ENCODE measurements around the gene MMP28.

Gene MMP28

DNA sequence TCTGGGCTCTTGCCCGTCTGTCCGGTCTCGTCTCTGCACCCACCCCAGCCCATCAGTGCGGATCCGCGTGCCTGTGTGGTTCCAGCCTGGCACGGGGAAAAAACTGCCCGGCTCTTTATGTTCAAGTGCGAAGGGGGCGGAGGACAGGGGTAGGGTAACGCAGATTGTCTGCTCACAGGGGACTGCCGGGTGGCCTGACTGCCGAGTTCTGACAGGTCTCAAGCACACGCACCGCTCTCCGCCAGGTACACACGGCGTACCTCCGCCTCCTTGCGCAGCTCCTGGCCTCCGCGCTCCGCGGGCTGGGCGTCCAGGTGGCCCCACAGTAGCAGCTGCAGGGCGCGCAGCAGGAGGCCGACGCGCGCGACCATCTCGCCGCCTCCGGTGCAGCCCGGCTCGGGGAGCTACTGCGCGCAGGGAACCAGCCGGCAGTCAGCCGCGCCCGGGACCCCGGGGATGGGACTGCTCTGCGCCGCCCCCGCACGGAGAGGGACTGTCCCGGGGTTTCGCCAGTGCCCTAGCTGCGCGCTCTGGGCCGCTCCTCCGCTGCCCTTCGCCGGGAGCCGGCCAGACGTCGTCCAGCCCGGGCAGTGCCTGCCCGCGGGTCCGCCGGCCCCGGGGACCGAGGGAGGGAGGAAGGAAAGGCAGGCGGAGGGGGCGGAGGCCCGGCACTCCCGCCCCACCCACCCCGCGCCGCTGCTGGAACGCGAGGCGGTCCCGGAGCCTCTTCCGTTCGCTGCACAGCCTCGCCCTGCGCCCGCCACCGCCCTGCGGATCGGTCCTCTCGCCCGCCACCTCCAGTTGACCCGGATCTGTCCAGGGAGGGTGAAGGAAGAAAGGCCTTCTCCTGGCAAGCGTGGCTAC is at the start of gene MMP28:
Gene MMP28, minus strand, starts transcription at position 635 of the 864 bp plus-strand sequence. Its CDS starts 264 bp downstream, at position 371.
- no peak for TF ChIP-seq FOXP2 (optimal IDR thresholded peaks at IDR 0.05; ENCODE audit: control extremely low read depth, extremely low read length, insufficient read depth)
- no peak for TF ChIP-seq POLR2AphosphoS5 (IDR thresholded peaks at IDR 0.05; ENCODE audit: borderline replicate concordance, low read depth, low read length)
- no peak for TF ChIP-seq EZH2 (IDR thresholded peaks at IDR 0.05)
- Histone ChIP-seq H3K4me3 (peak within 1 kb of the TSS; percentile 70), H3K9me3 (ENCODE audit: low read depth, low read length) (no peaks in the 10 kb centered on the region), H3K36me3 (ENCODE audit: insufficient read depth, low read length) (no peaks in the 10 kb centered on the region), H3K9ac (ENCODE audit: insufficient read length) (no peak within 1 kb of the TSS), H3K27ac (no peak within 1 kb of the TSS)
- no peak for DNase-seq (ENCODE audit: low read depth, low spot score)

DNA sequence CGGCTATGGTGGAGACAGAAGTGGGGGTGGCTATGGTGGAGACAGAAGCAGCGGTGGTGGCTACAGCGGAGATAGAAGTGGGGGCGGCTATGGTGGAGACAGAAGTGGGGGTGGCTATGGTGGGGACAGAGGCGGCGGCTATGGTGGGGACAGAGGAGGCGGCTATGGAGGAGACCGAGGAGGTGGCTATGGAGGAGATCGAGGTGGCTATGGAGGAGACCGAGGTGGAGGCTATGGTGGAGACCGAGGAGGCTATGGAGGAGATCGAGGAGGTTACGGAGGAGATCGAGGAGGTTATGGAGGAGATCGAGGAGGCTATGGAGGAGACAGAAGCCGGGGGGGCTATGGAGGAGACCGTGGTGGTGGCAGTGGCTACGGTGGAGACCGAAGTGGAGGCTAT is 49.1 kb upstream of the MMP28 start:
- Histone ChIP-seq H3K9ac (ENCODE audit: insufficient read length) (no peak overlapping the region), H3K9me3 (ENCODE audit: low read depth, low read length) (no peaks in the 10 kb centered on the region), H3K36me3 (ENCODE audit: insufficient read depth, low read length) (peaks cover 97% of the 10 kb centered on the region), H3K27ac (no peak overlapping the region), H3K4me3 (no peak overlapping the region)
- no peak for DNase-seq (ENCODE audit: low read depth, low spot score)
- TF ChIP-seq POLR2AphosphoS5 (IDR thresholded peaks at IDR 0.05; ENCODE audit: borderline replicate concordance, low read depth, low read length) (no peak), EZH2 (IDR thresholded peaks at IDR 0.05) (no peak), FOXP2 (optimal IDR thresholded peaks at IDR 0.05; ENCODE audit: control extremely low read depth, extremely low read length, insufficient read depth) (no peak)

- TF ChIP-seq POLR2AphosphoS5 (IDR thresholded peaks at IDR 0.05; ENCODE audit: borderline replicate concordance, low read depth, low read length) = no peak
- no peak for TF ChIP-seq EZH2 (IDR thresholded peaks at IDR 0.05)
- no peak for TF ChIP-seq FOXP2 (optimal IDR thresholded peaks at IDR 0.05; ENCODE audit: control extremely low read depth, extremely low read length, insufficient read depth)
- no peak overlapping the region for H3K4me3 ChIP-seq
- no peak for DNase-seq (ENCODE audit: low read depth, low spot score)
- H3K27ac ChIP-seq = no peak overlapping the region
- peaks cover 93% of the 10 kb centered on the region for H3K36me3 ChIP-seq (ENCODE audit: insufficient read depth, low read length)
- H3K9ac ChIP-seq (ENCODE audit: insufficient read length) = no peak overlapping the region
- H3K9me3 ChIP-seq (ENCODE audit: low read depth, low read length) = no peaks in the 10 kb centered on the region
Observed at GRCh38 chr17:35843698-35844097, 48.3 kb upstream of the MMP28 start.

GRCh38 chr17:35842239-35842638 is 46.8 kb upstream of the MMP28 start:
- TF ChIP-seq FOXP2 (optimal IDR thresholded peaks at IDR 0.05; ENCODE audit: control extremely low read depth, extremely low read length, insufficient read depth) (no peak), POLR2AphosphoS5 (IDR thresholded peaks at IDR 0.05; ENCODE audit: borderline replicate concordance, low read depth, low read length) (no peak), EZH2 (IDR thresholded peaks at IDR 0.05) (no peak)
- Histone ChIP-seq H3K36me3 (ENCODE audit: insufficient read depth, low read length) (peaks cover 93% of the 10 kb centered on the region), H3K9ac (ENCODE audit: insufficient read length) (no peak overlapping the region), H3K9me3 (ENCODE audit: low read depth, low read length) (no peaks in the 10 kb centered on the region), H3K4me3 (no peak overlapping the region), H3K27ac (no peak overlapping the region)
- DNase-seq (ENCODE audit: low read depth, low spot score) = no peak

GRCh38 chr17:35841505-35841904 is 46.1 kb upstream of the MMP28 start:
- no peak for DNase-seq (ENCODE audit: low read depth, low spot score)
- no peaks in the 10 kb centered on the region for H3K9me3 ChIP-seq (ENCODE audit: low read depth, low read length)
- no peak overlapping the region for H3K4me3 ChIP-seq
- H3K36me3 ChIP-seq (ENCODE audit: insufficient read depth, low read length) = peaks cover 93% of the 10 kb centered on the region
- TF ChIP-seq FOXP2 (optimal IDR thresholded peaks at IDR 0.05; ENCODE audit: control extremely low read depth, extremely low read length, insufficient read depth) (no peak), POLR2AphosphoS5 (IDR thresholded peaks at IDR 0.05; ENCODE audit: borderline replicate concordance, low read depth, low read length) (no peak), EZH2 (IDR thresholded peaks at IDR 0.05) (no peak)
- H3K9ac ChIP-seq (ENCODE audit: insufficient read length) = no peak overlapping the region
- H3K27ac ChIP-seq = no peak overlapping the region

- no peak for DNase-seq (ENCODE audit: low read depth, low spot score)
- H3K27ac ChIP-seq = no peak overlapping the region
- peaks cover 93% of the 10 kb centered on the region for H3K36me3 ChIP-seq (ENCODE audit: insufficient read depth, low read length)
- TF ChIP-seq FOXP2 (optimal IDR thresholded peaks at IDR 0.05; ENCODE audit: control extremely low read depth, extremely low read length, insufficient read depth) (no peak), POLR2AphosphoS5 (IDR thresholded peaks at IDR 0.05; ENCODE audit: borderline replicate concordance, low read depth, low read length) (no peak), EZH2 (IDR thresholded peaks at IDR 0.05) (no peak)
- no peak overlapping the region for H3K9ac ChIP-seq (ENCODE audit: insufficient read length)
- H3K9me3 ChIP-seq (ENCODE audit: low read depth, low read length) = no peaks in the 10 kb centered on the region
- H3K4me3 ChIP-seq = no peak overlapping the region
Observed at GRCh38 chr17:35841101-35841500, 45.7 kb upstream of the MMP28 start.

DNA sequence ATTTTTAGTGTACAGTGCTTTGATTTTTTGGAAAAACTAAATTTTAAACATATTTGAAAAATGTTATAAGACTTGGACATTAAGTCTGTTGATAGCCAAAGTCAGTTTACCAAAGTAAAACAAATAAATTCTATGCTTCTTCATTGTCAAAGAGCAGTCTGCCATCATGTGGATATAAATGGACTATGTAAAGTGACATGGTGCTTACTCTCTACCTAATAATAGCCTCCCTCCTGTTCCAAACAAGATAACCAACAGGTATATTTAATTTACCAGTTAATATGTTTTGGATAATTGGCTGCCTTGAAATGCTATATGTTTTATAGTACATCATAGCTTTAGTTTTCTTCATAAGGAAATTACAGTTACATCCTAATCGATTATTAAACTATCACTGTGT is 29.8 kb upstream of the MMP28 start:
- Histone ChIP-seq H3K9ac (ENCODE audit: insufficient read length) (no peak overlapping the region), H3K27ac (no peak overlapping the region), H3K4me3 (no peak overlapping the region), H3K9me3 (ENCODE audit: low read depth, low read length) (no peaks in the 10 kb centered on the region), H3K36me3 (ENCODE audit: insufficient read depth, low read length) (peaks cover 90% of the 10 kb centered on the region)
- TF ChIP-seq EZH2 (IDR thresholded peaks at IDR 0.05) (no peak), FOXP2 (optimal IDR thresholded peaks at IDR 0.05; ENCODE audit: control extremely low read depth, extremely low read length, insufficient read depth) (no peak)
- DNase-seq (ENCODE audit: low read depth, low spot score) = no peak

GRCh38 chr17:35821308-35821707 is 25.9 kb upstream of the MMP28 start:
- Histone ChIP-seq H3K4me3 (no peak overlapping the region), H3K9me3 (ENCODE audit: low read depth, low read length) (no peaks in the 10 kb centered on the region), H3K36me3 (ENCODE audit: insufficient read depth, low read length) (peaks cover 100% of the 10 kb centered on the region), H3K27ac (peak overlapping the region; percentile 43), H3K9ac (ENCODE audit: insufficient read length) (no peak overlapping the region)
- DNase-seq (ENCODE audit: low read depth, low spot score) = no peak
- TF ChIP-seq EZH2 (IDR thresholded peaks at IDR 0.05) (no peak), POLR2AphosphoS5 (IDR thresholded peaks at IDR 0.05; ENCODE audit: borderline replicate concordance, low read depth, low read length) (no peak), FOXP2 (optimal IDR thresholded peaks at IDR 0.05; ENCODE audit: control extremely low read depth, extremely low read length, insufficient read depth) (no peak)
